HG02943 (cell line): ENCODE data around the gene CHCHD3.

Experiments used
- ATAC-seq: cut with Tn5 transposase; IDR thresholded peaks from one replicate; pipeline ENCODE4 v1.9.1; 2021; ENCODE audit warnings: mild to moderate bottlenecking, low read depth, moderate library complexity; ENCODE audit not compliant: unreplicated experiment

Gene CHCHD3

GRCh38 chr7:133081119-133081598, 731 bp downstream of the CHCHD3 start:
- no peak for ATAC-seq

GRCh38 chr7:133079296-133079695, 2.6 kb downstream of the CHCHD3 start:
- no peak for ATAC-seq

GRCh38 chr7:133077394-133077793, 4.5 kb downstream of the CHCHD3 start:
- ATAC-seq, result no peak

GRCh38 chr7:133076142-133076541, 5.7 kb downstream of the CHCHD3 start:
- no peak for ATAC-seq

GRCh38 chr7:133071506-133071905, 10.4 kb downstream of the CHCHD3 start:
- no peak for ATAC-seq

DNA sequence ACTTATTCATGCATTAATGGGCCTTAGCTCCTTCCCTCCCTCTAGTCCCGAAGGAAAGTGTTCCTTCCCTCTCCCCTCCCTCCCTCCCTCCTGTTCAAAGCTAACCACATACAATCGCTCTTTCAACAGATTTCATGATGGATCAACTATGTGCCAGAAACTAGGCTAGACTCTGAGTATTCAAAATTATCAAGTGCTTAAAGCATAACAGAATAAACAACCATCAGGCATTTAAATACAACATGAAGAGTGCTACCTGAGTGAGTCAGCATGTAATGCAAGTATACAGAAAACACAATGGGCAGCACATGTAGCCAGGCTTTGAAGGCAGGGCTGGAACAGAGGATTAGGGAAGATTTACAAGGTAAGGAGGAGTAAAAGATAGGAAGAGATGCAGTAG, 11.3 kb downstream of the CHCHD3 start:
- no peak for ATAC-seq

DNA sequence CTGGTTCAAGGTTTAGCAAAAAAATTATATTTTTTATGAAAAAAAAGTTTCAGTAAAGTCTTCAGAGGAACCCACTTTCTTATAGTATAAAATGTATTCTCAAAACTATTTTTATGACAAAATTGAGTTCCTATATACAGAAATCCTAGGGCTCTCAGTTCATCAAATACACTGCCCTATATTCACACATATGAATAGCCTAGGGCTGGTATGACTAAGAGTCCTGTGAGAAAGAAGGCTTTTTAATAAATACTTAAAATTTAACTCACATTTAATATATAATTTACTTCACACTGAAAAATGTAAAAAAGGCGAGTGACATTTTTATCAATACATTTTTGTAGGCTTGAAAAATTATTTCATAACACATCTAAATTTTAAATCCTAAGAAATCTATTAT, 16.6 kb downstream of the CHCHD3 start:
- no peak for ATAC-seq

GRCh38 chr7:133064082-133064820, 17.6 kb downstream of the CHCHD3 start:
- ATAC-seq, result no peak

DNA sequence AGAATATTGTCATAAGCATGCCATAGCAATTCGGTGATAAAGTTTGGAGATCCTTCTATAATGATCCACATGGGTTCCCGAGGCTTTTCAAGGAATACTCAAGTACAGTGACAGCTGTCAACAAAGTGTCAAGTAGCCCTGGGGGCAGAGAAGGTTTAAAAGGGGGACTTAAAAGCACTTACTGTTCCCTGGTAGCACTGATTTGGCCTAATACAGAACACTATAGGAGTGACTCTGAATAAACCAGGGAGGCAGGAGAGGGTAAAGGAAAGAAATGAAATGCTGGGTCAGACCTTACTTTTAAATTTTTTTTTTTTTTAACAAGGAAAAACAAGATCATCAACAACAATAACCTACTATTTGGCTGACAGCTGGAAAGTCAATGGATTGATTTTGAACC, 20.1 kb downstream of the CHCHD3 start:
- ATAC-seq, result no peak

DNA sequence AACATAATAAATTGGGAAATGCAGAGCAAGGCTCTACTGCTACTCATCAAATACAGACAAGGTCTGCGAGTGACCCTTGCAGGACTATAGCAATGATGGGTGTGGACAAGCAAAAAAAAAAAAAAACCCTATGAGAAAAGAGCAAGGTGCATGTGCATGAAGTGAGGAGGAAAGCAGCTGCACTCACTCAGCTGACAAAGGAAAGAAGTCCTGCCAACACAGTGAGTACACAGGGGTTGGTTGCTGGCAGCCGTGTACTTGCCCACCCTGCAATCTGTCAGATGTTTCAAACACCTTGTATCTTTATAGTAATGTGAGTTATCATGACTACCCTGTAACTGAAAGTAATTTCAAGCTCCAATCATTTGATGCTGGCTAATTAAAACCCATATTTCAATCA, 20.5 kb downstream of the CHCHD3 start:
- ATAC-seq, result no peak

- no peak for ATAC-seq
Measured at GRCh38 chr7:133060004-133060403, 21.9 kb downstream of the CHCHD3 start.

DNA sequence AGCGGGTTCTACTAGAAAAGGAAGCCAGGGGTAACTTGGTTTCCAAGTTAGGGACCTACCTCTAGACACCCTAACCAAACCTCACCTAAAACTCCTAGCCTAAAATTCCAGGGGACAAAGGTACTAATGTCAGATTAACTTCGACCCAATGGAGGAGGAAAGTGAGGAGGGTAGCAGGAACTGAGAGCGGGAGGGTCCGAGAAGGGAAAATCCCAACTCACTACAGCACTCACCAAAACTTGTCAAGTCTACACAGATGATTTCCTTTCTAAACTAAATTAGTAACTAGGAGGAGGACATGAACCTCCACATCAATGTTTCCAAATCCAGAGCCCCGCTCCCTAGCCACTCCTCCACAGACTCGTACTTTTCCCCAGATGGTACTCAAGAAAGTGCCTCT, 22.6 kb downstream of the CHCHD3 start:
- ATAC-seq, result no peak

- no peak for ATAC-seq
Measured at GRCh38 chr7:133056370-133057238, 25.3 kb downstream of the CHCHD3 start.

GRCh38 chr7:133054162-133054840, 27.6 kb downstream of the CHCHD3 start:
- no peak for ATAC-seq

DNA sequence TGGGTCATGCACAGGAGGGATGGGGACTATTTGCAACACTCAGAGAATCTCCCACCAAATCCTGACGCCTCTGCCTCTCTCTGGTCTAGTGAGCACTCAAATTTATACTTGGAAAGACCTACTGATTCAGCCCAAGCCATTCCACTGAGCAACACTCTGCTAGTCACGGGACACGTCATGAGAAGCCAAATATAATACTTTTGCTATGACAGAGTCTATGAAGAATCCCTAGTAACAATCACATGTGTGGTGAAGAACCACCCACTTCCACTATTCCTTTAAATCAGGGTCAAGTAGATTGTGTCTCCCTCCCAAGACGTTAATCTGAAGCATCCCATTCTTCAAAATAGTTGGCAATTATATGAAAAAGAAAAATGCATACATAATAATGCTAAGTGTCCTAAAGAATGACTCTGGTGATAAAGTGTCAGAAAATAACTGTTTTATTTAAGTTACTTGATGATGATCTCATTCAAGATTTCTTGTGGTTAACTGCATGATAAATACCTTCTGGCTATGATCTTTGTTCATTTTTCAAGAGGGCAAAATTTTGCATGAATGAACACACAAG, 28.5 kb downstream of the CHCHD3 start:
- no peak for ATAC-seq

DNA sequence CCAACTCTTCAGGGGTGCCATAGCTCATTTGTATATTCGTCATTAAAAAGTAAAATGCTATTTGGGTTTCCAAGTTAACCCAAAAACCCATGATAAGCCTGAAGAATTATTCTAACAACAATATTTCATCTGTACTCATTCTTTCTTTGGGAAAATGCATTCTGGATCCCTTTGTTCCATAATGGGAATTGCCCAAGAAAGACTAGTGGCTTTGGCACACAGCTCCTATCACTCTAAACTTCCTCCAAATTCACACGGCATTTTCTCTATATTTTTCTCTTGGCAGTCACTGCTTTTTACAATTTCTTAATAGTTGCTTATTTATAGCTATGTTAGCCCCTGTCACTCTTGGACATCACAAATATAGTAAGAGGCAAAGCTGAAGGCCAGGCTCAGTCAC, 29.1 kb downstream of the CHCHD3 start:
- ATAC-seq, result no peak

GRCh38 chr7:133052401-133052756, 29.5 kb downstream of the CHCHD3 start:
- ATAC-seq, result no peak

DNA sequence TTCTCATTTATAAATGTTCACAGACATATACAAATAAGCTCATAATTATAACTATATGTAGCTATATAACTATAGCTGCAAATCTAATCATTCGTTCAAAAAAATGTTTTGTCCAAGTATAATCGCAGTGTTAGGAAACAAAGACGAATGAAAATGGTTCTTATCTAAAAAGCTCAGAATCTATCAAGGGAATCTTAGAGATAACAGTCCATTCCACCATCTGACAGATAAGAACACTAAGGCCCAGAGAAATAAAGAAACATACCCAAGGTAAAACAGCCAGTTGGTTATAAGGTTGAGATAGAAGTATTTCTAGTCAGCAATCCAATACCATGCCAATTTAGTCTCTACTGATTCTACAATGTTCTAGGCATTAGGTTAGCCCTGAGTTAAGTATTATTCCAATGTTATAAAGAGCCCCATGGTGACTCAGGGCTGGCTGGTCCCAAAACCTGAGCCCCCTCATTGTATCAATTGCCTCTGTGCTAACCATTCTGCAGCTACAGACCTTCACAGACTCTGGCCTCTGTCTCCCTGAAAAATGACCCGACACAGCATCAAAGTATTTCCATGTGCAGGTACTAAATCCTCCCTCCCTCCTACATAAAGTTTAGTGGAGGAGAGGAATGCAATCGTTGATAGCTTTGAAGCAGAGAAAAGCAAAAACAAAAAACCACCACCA, 30.0 kb downstream of the CHCHD3 start:
- ATAC-seq, result no peak

- ATAC-seq, result no peak
Measured at GRCh38 chr7:133051066-133051465, 30.8 kb downstream of the CHCHD3 start.
